GM18502 (cell line): ENCODE results near the gene FAM163B.
"Not testable (repeated sequence)": the region's sequence is repeated elsewhere in the genome, so short reads cannot be mapped to it uniquely, and the experiment has no call there.

Source experiments
- ATAC-seq: cut with Tn5 transposase; IDR thresholded peaks from one replicate; pipeline ENCODE4 v1.9.1; 2021; ENCODE audit warnings: mild to moderate bottlenecking; ENCODE audit not compliant: unreplicated experiment, poor library complexity

Gene FAM163B

GRCh38 chr9:133640580-133641395 lies 31.6 kb upstream of the FAM163B start:
- no peak for ATAC-seq

DNA sequence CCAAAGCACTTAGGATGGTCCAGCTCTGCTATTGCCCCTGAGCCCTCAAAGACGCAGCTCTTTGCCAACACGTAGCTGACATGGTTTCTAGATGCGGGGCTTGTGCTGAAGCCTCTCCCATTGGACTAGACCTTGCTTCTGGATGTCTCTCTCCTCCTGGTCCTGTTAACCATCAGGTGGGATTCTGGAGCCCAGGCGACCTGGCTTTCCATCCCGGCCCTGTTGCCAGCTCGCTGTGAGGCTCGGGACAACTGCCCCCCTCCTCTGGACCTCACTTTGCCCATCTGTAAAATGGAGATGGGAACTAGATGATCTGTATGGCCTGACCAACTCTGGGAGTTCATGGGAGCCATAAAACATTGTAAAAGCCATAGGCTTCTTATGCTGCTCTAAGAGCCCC lies 31.0 kb upstream of the FAM163B start:
- ATAC-seq = no peak

DNA sequence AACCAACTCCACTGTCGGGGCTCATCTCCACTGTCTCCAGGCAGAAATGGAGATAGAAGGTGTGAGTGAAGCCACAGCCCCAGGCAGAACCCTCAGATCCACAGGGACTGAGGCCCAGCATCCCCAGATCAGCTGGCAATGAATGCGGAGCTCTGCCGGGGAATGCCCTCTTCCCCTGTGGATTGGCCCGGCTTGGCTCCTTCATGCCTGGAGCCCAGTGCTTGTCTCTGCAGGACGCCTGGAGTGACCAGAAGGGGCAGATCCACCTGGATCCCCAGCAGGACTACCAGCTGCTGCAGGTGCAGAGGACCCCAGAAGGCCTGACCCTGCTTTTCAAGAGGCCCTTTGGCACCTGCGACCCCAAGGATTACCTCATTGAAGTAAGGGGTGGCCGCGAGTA lies 30.4 kb upstream of the FAM163B start:
- ATAC-seq = no peak

DNA sequence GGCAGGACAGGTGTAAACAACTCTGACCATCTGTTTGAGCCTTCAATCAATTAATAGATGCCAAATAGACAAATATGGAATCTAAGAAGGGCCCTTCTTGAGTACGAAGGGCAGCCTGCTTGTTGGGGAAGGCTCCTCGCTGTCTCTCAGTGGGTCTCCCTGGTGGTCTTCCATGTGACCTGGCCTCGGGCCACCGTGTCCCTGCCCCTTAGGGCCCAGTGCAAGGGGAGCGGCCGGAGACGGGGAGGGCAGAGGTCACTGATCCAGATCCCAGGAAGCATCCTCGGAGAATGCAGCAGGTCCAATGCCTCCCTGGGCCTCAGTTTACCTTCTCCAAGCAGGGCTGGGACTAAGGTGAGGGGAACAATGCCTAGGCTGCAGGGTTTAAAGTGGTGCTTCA lies 29.5 kb upstream of the FAM163B start:
- ATAC-seq = no peak

DNA sequence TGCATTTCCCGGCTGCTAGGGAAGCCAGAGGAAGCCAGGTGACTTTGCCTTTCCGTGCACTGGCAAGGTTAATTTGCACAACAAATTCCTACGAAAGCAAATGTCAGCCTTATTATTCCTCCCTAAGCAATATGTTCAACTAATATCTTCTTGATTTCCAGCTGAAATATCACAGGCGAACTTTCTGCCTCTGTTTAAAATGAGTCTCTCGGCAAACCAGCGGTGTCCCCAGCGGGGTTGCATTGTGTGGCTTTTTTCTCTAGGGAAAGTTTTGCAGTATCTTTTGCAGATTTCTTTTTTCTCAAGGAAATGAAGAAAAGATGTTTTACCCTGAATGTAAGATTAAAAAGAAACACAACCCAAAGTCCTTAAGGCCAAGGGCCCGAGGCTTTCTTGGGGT lies 28.9 kb upstream of the FAM163B start:
- ATAC-seq = no peak

DNA sequence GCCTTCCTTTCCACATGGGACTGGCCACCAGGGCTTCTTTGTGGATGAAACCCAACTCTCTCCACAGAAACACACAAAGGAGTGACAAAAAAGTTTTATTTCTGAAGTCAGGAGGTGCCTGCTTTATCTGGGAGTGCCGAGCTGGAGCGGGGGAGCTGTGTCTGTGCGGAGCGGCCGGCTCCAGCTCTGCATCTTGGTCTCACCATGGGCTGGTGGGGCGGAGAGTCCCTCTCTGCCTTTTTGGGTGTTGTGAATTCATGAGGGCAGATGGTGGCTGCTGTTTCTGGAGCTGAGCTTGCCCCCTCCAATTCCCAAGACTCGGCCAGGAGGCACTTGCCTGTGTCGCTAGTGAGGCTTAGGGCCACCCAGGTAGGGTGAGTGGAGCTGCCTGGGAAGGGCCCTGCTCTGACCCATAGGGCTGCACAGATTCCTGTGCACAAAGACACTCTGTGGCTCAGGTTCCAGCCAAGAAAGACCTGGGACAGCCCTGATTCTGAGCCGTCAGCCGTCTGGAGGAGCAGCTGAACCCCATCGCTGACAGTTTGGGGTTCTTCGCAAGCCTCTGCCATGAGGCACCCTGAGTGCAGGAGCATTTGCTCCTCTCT lies 28.4 kb upstream of the FAM163B start:
- no peak for ATAC-seq

DNA sequence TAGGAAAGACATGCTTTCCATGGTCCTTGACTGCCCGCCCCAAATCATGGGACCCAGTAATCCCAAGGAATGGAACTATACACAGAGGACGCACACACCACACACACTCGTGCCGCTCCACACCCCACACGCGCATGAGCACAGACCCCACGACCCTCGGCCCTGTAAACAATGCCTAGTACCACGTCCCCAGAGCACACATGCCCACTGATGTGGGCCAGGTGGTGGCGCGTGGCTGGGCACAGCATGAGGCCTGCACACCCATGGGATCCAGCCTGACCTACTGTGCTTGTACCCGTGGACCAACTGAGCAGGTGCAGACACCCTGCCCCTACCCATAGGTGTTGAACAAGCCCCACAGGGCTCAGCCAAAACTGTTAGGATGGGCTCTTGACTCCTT lies 27.7 kb upstream of the FAM163B start:
- no peak for ATAC-seq

DNA sequence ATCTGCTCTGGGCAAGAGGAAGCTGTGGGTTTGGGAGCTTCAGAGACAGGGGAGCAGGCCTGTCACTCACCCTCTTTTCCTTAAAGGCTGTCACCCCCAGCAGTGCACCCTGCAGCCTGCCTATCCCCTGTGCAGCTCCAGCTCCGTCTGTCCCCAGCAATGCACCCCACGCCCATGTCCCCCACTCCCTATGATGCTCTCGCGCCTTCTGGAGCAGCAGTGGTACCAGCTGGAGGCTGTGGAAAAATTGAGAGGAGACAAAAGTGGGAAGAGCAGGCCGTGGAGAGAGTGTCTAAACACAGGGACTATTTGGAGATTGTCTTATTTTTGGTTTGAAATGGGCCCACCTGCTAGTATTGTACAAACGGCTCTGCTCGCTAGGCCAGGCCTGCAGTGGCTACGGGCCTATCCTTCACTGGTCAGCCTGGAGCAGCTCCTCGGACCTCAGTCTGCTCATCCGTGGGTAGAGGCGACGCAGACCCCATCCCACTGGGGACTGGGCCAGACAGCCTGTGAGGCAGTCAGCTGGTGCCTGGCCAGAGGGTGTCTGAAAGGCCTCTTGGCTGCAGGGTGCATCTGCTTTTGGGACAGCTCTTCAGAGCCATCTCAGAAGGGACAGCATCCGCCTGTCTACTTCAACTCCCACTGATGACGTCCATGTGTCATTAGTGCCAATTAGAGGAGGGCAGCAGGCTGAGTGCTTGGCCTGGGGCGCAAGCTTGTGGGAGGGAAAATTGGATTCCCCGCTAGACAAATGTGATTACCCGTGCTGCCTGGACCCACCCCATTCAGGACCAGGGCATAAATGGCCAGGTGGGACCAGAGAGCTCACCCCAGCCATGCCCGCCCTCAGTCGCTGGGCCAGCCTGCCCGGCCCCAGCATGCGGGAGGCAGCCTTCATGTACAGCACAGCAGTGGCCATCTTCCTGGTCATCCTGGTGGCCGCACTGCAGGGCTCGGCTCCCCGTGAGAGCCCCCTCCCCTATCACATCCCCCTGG lies 26.6 kb upstream of the FAM163B start, which contains the start of gene DBH:
DBH (plus strand) TSS at position 831 of the 999 bp plus-strand sequence; CDS start at position 840, 9 bp downstream.
- no peak for ATAC-seq

- no peak for ATAC-seq
These were observed 25.9 kb upstream of the FAM163B start for GRCh38 chr9:133635098-133635497.

DNA sequence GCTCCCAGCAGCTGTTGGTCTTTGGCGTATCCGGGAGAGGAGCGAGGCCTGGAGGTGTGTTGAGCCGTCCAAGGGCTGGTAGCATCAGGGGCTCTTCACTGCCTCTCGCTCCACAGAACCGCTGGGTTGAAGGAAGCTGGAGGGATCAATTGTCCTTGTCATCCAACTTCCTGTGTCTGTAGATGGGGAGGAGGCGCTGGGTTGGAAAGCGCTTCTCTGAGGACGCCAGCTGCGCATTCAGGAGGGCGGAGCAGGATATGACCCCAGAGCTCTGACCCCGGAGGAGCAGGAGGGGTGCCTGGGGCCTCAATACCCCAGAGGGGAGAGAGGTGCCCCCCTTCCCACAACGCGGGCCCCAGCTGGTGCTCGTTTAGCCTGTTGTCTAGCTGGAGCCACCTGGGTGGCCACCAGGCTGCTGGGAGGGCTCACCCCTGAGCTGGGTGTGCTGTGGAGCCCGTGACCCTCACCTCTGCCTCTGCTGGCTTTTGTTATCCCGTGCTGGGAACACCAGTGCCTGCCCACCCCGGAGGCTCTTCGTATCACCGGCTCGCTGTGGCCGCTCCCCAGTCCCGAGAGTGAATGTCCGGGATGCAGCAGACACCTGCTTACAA lies 25.0 kb upstream of the FAM163B start:
- ATAC-seq = no peak

DNA sequence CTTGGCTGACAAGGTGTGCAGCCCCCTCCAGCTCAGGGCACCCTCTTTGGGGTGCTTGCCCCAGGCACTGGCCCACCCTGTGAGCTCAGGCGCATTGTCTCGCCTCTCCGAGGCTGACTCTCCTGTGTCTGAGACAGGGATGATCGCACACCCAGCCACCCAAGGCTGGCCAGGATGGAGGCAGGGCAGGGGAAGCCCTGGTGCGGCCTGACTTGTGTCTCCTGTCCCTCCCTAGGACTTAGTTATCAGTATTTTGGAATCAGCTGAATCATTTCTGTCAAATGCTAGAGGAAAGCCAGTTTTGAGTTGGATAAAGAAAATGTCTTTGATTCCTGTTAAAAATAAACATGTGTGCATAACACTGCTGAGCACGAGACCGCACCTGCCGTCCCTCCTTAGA lies 24.5 kb upstream of the FAM163B start:
- no peak for ATAC-seq

- ATAC-seq = no peak
These were observed 23.9 kb upstream of the FAM163B start for GRCh38 chr9:133632806-133633680.

- ATAC-seq = no peak
These were observed 21.9 kb upstream of the FAM163B start for GRCh38 chr9:133631111-133631510.

GRCh38 chr9:133629221-133630110 lies 20.3 kb upstream of the FAM163B start:
- no peak for ATAC-seq

DNA sequence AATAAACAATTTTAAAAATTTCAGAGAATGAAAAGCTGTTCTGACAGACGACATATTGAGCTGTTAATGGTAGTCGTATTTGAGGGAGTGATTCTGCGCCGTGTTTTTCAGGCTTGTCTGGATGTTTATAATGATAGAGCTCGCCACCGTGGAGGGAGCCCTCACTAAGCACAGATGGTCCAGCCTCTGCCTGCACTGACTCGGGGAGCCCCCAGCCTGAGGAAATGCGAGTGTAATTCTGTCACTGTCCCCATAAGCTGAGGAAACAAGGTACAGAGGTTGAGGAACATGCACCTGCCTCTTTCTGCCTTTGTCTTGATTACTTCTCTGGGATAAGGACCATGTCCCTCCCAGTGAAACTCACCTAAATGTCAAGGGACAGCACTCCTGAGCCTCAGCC lies 19.6 kb upstream of the FAM163B start:
- ATAC-seq = no peak

- no peak for ATAC-seq
These were observed 18.2 kb upstream of the FAM163B start for GRCh38 chr9:133627341-133627740.

- ATAC-seq = not testable (repeated sequence)
These were observed 16.8 kb upstream of the FAM163B start for GRCh38 chr9:133626008-133626407.

GRCh38 chr9:133622555-133622954 lies 13.4 kb upstream of the FAM163B start:
- ATAC-seq = no peak
